ENCODE data around the gene MICAL1.

MICAL1 gene

DNA sequence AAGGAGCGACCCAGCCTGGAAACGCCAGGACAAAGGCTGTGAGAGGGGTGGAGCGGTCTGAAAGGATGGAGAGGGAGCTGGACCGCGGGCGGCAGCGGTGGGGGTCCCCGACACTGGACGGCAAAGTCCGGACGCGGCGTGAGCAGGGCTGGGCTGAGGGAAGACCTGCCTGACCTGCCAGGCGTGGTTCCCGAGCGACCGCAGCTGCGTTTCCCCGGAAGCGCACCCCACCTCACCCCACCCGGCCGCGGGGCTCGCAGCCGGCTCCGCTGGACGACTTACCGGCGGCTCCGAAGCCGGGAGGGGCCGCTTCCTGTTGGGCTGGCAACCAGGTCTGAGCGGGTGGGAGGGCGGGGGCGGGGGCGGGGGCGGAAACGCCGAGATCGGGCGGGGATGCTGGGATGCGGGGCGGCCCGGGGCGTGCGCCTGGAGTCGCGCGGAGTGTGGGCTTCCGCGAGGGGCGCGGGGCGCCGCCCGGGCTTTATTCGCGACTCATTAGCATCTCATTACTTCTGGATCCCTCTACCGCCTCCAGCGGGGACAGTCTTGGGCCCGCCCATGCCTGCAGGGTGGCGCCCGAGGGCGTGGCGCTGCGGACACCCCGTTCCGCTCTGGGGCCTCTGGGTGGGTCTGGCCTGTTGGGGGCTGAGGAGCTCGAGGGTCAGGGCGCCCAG, at the start of gene MICAL1:
Gene MICAL1, minus strand, starts transcription at position 336 of the 674 bp plus-strand sequence. CDS start 1,576 bp downstream, outside the sequence.
- in situ Hi-C loops (cut with MboI; ENCODE audit: low sequenced_read_pairs): no loop called here

- in situ Hi-C loops (cut with MboI; ENCODE audit: low sequenced_read_pairs): no loop called here
These were observed 48.0 kb upstream of the MICAL1 start for GRCh38 chr6:109503327-109504224.

GRCh38 chr6:109498936-109499335, 43.4 kb upstream of the MICAL1 start:
- in situ Hi-C loops (cut with MboI; ENCODE audit: low sequenced_read_pairs): no loop called here

- in situ Hi-C loops (cut with MboI; ENCODE audit: low sequenced_read_pairs): no loop called here
These were observed 42.5 kb upstream of the MICAL1 start for GRCh38 chr6:109498052-109498451.

DNA sequence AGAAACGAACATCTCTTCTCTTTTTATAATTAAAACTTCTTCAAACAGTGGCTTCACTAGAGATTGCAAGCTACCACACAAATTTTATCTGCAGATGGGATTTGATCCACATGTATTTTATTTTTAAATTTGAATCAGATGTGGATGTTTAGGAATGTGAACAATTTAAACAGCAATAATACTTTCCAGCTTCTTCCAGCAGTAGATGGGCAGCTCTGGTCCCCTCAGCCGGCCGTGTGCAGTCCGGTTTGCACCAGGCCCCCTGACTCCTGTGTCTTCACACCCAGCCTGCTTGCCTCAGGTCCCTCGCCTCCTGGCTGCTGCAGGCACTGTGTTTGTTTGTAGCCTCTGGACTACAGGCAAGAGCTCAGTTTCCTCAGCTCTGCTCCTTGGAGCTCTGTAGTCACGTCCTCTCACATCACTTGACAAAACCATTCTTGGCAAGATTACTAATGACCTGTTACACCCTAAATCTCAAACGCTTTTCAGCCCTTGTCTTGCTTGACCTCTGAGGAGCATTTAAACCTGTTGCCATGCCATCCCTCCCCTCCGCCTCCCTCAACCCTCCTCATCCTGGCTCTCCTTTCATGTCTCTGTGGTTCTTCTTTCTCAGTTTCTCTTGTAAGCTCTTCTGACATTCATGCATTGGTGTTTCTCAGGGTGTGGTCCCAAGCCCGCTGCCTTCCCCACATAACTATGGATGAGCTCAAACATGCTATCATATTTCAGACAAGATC, 40.6 kb upstream of the MICAL1 start:
- in situ Hi-C loops (cut with MboI; ENCODE audit: low sequenced_read_pairs): no loop called here

GRCh38 chr6:109493865-109494264, 38.3 kb upstream of the MICAL1 start:
- in situ Hi-C loops (cut with MboI; ENCODE audit: low sequenced_read_pairs): no loop called here

DNA sequence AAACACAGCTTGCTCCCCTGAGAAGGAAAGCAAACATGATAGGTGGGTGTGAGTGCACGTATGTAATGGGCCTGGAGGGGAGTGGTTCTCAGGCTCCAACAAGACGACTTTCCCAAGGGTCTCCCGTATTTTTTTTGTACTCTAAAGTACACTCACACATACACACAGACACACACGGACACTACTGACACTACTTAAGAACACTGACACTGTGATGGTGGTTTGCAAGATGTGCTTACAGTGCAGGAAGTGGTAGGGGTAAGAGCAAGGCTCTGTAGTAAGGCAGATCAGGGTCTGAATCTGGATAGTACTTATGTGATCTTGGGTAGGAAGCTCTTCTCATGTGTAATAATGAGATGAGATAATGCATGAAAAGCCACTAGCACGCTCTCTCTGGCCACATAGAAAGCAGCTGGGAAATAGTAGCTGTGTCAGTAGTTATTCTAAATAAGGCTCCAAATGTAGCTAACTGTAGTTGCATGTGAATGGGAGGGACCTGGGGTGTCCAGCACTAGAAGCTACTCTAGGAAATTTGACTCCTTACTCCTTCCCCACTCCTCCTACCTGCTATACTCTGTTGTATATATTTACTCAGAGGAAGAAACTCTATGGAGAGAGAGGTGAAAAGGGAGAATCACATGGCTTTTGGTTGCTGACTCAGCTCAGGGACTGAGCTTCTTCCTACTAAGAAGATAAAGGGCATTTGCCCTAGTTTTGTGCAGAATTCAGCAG, 35.8 kb upstream of the MICAL1 start:
- in situ Hi-C loops (cut with MboI; ENCODE audit: low sequenced_read_pairs): no loop called here

DNA sequence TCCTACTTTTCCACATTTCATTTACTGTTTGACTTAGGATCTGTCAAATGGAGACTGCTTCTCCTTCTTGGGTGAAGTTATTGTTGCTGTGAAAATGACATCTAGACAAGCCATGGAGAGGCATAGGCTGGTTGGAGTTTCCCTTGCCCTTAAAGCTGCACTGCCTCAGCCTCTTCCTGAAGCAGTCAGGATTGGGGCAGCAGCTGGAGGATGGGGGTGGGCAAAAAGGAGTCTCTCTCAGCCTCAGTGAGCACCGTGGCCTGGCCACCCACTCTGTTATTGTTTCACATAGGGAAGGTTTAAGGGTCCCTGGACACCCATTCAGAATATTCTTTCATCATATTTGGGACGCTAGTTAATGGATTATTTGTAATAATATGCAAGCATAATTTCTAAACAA, 35.1 kb upstream of the MICAL1 start:
- in situ Hi-C loops (cut with MboI; ENCODE audit: low sequenced_read_pairs): no loop called here

DNA sequence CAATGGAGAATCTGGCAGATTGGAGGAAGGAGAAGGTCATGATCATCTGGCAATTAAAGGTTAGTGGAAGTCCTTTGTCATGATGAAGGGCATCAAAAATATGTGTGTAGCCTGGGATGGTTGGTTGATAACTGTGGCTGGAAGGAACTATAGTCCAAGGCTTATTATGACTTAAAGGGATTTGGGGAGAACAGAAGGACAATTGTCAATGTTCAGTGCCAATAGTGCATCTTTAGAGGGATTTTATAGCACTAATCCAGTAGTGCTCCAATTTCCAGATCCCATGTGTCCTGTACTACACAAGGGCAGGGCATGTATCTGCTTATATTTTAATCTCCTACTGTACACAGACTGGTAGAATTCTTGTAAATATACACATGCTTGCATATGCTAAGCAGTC, 32.4 kb upstream of the MICAL1 start:
- in situ Hi-C loops (cut with MboI; ENCODE audit: low sequenced_read_pairs): no loop called here

DNA sequence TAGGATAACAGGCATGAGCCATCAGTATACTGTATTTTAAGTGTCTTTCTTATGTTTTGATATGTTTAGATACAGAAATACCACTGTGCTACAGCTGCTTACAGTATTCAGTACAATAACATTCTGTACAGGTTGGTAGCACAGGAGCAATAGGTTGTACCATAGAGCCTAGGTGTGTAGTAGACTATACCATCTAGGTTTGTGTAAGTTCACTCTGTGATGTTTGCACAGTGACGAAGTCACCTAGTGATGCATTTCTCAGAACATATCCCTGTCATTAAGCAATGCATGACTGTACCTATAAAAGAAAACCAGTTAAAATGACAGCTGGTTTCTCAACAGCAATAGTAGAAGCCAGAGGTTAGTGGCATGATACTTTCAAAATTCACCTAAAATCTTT, 30.5 kb upstream of the MICAL1 start:
- in situ Hi-C loops (cut with MboI; ENCODE audit: low sequenced_read_pairs): no loop called here

GRCh38 chr6:109485266-109485935, 29.8 kb upstream of the MICAL1 start:
- in situ Hi-C loops (cut with MboI; ENCODE audit: low sequenced_read_pairs): no loop called here

GRCh38 chr6:109484122-109484521, 28.6 kb upstream of the MICAL1 start:
- in situ Hi-C loops (cut with MboI; ENCODE audit: low sequenced_read_pairs): no loop called here

GRCh38 chr6:109483735-109484057, 28.1 kb upstream of the MICAL1 start:
- in situ Hi-C loops (cut with MboI; ENCODE audit: low sequenced_read_pairs): no loop called here

- in situ Hi-C loops (cut with MboI; ENCODE audit: low sequenced_read_pairs): no loop called here
These were observed 27.5 kb upstream of the MICAL1 start, which contains the start of gene ZBTB24 for GRCh38 chr6:109482905-109483734. TSS of gene ZBTB24 (minus strand) at chr6:109483219. CDS start at chr6:109482026, 1,193 bp downstream.

DNA sequence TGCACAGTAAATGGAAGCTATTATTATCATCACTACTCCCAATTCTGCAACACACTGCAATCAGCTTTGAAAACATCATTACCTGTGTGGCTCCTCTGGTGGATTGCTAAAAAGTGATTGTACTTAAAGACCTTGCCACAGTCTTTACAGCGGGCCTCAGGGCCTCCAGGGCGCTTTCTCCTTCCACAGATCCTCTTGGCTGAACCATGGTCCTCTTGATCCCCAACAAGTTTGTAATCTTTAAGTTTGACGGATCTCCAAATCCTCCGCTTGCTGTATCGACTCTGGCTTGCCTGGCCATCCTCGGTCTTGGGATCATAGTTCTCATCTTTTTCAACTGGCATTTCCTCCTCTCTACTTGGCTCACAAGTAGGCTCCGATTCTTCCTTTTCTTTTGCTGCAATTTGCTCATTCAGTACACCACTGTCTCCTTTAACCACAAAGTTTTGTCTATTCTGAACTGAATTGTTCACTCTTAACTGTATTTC, 25.5 kb upstream of the MICAL1 start:
- in situ Hi-C loops (cut with MboI; ENCODE audit: low sequenced_read_pairs): no loop called here

DNA sequence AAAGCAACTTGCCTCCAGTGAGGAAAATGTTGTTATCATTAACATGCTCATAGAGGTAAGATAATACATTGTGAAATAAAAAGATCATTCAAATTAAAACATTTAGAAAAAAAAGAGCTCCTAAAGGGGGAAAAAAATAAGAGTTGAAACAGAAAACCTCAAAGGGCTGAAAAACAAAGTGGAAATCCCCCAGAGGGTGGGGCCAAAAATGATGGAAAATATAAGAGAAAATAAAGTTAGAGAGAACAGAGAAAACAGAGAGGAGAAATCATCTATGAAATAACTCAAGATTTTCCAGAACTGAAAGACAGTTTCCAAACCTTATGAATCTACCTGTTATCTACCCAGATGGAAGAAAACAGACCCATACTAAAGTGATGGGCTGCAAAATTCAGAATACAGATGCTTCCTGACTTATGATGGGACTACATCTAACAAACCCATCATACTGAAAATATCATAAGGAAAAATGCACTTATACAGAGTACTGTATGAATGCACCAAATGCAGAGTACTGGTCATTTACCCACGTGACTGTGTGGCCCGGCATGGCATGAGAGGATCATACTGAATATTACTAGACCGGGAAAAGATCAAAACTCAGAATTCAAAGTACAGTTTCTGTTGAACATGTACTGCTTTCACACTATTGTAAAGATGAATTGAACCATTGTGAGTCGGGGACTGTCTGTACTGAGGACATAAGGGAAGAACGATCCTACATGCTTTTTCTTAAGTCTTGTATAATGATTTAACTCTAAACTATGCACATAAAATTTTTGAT, 23.5 kb upstream of the MICAL1 start:
- in situ Hi-C loops (cut with MboI; ENCODE audit: low sequenced_read_pairs): no loop called here

DNA sequence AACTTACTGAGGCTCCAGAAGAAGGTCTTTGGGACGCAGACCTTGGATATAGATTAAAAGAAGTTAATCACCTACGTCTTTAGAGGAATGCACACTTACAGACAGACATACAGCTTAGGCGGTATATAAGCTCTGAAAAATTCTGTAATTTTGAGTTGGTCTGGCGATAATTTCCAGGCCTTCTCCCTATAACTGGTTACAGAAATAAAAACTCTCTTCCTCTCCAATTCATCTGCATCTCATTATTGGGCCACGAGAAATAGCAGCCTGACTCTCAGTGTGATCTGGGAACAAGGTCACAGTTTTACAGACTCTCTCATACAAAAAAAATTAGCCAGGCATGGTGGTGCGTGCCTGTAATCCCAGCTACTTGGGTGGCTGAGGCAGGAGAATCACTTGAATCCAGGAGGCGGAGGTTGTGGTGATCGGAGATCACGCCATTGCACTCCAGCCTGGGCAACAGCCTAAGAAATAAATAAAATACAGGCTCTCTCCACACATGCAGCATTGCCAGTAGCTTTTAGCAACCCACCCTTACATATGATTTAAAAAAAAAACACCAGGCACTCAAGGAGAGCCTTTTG, 22.7 kb upstream of the MICAL1 start:
- in situ Hi-C loops (cut with MboI; ENCODE audit: low sequenced_read_pairs): no loop called here

DNA sequence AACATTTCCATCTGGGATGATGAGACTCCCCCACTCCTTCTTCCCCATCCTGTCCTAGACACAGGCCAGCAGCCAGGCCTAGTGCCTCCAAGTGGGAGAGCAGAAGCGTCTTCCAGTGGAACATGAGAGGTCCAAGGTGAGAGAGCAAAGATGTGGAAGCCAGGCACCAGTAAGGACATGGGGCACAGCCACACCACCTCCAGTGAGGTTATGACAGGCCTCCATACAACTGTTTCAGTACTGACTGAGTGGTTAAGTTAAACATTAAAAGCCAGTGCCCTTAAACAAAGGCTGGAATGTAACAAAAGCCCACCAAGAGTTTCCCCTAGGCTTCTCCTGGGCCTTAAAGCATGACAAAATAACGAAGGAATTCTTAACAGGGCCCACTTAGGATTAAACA, 22.2 kb upstream of the MICAL1 start:
- in situ Hi-C loops (cut with MboI; ENCODE audit: low sequenced_read_pairs): no loop called here

All from HL-60/S4 (cell line).